GM18502 (cell line): ENCODE measurements around the gene EBNA1BP2.
A peak's percentile ranks its signal among the peaks of the same experiment; 100 is the strongest.
"Not testable (repeated sequence)": the region's sequence is repeated elsewhere in the genome, so short reads cannot be mapped to it uniquely, and the experiment has no call there.

Experiments used
- ATAC-seq: cut with Tn5 transposase; IDR thresholded peaks from one replicate; pipeline ENCODE4 v1.9.1; 2021; ENCODE audit warnings: mild to moderate bottlenecking; ENCODE audit not compliant: unreplicated experiment, poor library complexity

Gene EBNA1BP2

GRCh38 chr1:43171876-43172526 lies at the start of gene EBNA1BP2, which contains the start of gene CFAP57:
EBNA1BP2 (minus strand) TSS chr1:43172290; CDS start chr1:43172118, 172 bp downstream.
CFAP57 (plus strand) TSS chr1:43172330; CDS start chr1:43172754, 424 bp downstream.
- peak; percentile 90 for ATAC-seq

DNA sequence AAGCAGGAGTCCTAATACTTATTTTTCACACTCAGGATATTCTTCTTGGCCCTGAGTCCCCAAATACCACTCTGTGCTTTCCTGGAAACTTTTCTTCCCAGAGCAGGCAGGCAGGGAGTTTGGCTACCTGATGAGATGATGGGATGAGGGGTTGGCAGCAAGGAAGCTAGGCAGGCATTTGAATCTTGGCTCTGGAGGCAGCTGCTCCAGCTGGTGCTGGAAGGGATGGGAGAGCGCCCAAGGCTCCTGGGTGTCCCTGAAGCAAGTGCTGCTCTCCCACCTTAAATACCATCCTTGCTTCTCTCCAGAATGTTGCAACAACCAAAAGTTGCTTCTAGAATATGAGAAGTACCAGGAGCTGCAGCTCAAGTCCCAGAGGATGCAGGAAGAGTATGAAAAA lies 49.7 kb upstream of the EBNA1BP2 start:
- no peak for ATAC-seq

- ATAC-seq, result peak; percentile 73
These were observed 49.1 kb upstream of the EBNA1BP2 start for GRCh38 chr1:43220905-43221778.

DNA sequence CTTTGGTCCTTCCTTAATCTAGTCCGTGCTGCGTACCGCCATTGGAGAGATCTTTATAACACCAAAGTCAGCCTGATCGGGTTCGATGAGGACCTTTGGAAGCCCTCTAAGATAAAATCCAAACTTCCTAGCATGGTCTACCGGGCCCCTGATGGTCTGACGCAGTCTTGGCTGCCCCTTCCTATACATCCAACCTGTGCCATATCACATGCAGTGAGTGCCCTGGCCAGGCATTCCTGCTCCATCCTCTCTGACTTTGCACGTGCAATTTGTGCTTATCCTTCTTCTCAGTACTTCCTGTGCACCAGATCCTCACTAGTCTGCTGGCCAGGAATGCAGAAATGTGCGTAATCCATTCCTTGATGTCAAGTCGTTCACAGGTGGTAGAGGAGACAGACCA lies 45.7 kb upstream of the EBNA1BP2 start:
- no peak for ATAC-seq

DNA sequence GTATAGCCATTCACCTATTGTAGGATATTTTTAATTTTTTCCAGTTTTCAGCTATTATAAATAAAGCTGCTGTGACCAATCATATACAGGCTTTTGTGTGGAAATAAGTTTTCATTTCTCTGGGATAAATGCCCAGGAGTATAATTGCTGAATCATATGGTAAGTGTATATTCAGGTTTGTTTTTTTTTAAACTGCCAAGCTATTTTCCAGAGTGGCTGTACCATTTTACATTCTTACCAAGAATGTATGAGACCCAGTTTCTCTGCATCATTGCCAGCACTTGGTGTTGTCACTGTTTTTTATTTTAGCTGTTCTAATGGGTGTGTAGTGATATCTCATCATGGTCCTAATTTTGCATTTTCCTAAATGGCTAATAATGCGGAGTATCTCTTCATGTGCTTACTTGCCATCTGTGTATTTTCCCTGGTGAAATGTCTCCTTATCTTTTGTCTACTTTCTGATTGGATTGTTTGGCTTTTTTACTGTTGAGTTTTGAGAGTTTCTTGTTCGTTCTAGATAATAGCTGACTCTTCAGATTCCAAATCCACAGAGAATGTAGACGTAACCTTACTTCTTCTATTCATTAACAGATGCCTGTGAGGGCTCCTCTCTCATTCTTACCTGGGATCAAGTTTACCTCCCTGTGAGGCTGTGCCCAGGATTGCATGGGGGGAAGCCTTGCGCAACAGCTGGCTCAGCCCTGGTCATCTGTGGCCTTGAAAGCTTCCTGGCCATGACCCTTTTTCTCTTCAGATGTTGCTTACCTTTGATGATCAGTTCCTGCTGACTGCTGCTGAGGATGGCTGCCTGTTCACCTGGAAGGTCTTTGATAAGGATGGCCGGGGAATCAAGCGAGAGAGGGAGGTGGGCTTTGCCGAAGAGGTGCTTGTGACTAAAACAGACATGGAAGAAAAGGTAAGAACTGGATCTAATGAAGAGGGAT lies 42.7 kb upstream of the EBNA1BP2 start:
- no peak for ATAC-seq

GRCh38 chr1:43208277-43208676 lies 36.2 kb upstream of the EBNA1BP2 start:
- not testable (repeated sequence) for ATAC-seq

GRCh38 chr1:43207229-43207853 lies 35.3 kb upstream of the EBNA1BP2 start:
- no peak for ATAC-seq

DNA sequence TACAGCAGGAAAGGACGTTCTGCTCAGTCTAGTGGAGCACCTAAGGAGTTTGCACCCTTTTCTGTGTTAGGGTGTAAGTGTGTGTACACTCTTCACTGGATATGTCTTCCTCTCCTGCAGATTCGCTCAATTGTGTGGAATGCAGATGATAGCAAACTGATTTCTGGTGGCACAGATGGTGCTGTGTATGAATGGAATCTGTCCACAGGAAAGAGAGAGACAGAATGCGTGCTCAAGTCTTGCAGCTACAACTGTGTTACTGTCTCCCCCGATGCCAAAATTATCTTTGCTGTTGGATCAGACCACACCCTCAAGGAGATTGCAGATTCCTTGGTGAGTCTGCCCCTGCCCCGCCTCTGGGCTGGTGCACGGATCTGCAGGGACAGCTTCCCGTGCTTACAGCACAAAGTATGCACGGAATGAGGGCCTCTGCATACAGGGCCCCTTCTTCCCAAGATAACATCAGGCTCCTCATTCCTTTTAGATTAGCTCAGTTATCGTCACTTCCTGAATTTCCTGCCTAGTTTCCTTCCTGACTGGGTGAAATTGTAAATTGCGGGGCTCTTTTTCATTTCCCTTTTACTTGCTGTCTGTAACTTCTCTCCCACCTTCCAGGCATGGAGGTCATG lies 34.6 kb upstream of the EBNA1BP2 start:
- ATAC-seq, result no peak

DNA sequence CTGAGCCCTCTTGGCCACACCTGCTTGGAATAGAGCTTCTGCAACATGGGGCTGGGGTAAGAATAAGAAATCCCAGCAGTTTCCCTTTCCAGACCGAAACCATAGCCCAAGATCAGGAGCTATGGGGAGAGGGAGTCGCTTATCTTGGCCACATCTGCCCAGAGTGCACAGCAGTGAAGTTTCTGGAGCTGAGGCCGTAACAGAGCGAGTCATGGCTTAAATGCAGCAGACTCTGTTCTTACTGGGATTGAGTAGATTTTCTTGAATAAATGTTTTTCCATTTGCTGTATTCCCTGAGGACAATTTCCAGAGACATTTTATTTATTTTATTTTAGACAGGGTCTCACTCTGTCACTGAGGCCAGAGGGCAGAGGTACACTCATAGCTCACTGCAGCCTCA lies 33.6 kb upstream of the EBNA1BP2 start:
- no peak for ATAC-seq

DNA sequence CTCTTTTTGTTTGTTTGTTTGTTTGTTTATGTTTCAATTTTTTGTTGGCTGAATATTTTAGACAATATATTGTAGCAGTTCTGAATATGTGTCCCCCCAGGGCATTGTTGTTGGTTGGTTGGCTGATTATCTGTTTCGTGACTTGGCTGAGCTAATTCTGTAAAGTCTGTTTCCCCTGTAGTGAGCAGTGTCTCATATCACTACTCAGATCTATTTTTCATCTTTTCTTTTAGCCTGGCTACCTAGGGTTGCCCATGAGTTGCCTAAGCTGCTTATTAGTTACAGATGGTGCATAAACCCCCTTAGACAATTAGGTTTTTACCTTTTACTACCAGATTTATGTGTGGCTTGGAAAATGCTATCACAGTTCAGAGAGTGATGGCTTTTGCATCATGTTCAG lies 32.3 kb upstream of the EBNA1BP2 start:
- no peak for ATAC-seq

DNA sequence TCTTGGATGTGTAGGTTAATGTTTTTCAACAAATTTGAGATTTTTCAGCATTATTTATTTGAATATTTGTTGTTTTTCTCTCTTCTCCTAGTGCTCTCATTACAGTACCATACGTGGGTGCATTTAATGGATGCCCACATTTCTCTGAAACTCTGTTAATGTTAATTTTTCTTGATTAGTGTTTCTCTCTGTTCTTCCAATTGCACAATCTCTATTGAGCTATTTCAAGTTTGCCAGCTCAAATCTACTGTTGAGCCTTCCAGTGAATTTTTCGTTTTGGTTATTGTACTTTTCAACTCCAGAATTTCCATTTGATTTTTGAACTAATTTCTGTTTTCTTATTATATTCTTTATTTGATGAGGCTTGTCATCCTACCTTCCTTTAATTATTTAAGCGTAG lies 31.8 kb upstream of the EBNA1BP2 start:
- ATAC-seq, result no peak

GRCh38 chr1:43199093-43199726 lies 27.1 kb upstream of the EBNA1BP2 start:
- ATAC-seq, result peak; percentile 69

DNA sequence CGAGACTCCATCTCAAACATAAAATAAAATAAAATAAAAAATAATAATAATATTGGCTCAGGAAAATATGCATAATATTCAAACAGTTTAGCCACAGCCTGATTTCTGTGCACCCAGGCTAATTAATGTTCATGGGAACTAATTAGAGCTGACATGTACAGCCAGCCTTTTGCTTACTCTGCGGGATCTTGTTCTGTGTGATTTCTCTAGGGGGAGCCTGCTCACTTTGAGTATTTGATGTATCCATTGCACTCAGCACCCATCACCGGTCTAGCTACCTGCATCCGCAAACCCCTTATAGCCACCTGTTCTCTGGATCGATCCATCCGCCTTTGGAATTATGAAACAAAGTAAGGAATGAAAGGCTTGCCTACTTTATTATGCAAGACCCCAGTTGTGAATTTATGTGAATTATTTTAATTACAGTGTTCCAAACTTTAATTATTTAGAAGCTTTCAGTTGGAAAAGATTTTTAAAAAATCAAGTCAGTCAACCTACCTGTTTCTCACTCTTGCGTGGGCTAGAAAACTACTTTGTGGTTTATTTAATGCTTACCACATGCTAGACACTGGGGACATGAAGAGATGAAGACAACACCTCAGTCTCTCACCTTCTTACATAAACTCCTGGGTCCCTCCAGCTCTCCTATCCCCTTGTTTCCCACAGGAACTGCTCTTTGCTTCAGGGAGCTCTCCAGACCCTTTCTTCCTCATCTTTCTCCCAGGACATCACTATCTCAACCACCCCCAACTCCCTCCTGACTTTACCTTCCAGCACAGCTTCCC lies 25.4 kb upstream of the EBNA1BP2 start:
- ATAC-seq, result no peak

GRCh38 chr1:43194509-43194908 lies 22.4 kb upstream of the EBNA1BP2 start:
- ATAC-seq, result no peak

GRCh38 chr1:43188106-43188505 lies 16.0 kb upstream of the EBNA1BP2 start:
- ATAC-seq, result no peak

DNA sequence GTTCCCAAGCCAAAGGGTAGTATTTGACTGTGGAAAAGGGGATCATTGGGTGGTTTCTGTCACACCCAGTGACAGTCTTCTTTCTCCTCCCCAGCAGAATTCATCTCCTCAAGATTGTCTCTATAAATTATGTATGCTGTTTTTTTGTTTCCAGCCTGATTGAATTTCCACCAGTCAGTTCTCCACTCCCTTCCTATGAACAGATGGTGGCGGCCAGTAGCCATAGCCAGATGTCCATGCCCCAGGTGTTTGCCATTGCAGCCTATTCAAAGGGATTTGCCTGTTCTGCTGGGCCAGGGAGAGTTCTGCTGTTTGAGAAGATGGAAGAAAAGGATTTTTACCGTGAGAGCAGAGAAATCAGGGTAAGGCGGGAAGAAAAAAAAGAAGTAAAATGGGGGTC lies 12.9 kb upstream of the EBNA1BP2 start:
- no peak for ATAC-seq

GRCh38 chr1:43184388-43184787 lies 12.3 kb upstream of the EBNA1BP2 start:
- no peak for ATAC-seq

DNA sequence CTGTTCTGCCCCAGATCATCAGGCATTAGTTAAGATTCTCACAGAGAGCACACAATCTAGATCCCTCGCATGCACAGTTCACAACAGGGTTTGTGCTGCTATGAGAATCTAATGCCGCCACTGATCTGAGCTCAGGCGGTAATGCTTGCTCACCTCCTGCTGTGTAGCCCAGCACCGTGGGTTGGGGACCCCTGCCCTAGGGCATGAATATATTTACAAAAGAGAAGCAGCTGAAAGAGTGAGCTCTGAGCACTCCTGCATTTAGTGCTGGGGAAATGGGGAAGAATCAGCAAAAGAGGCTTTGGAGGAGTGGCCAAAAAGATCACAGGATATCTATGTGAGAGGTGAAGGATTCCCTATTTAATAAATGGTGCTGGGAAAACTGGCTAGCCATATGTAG lies 5.6 kb upstream of the EBNA1BP2 start:
- ATAC-seq, result no peak
